HG03108 (cell line): Measurements from ENCODE around the gene HCRTR1.
A peak's percentile ranks its signal among the peaks of the same experiment; 100 is the strongest.

Experiments
- ATAC-seq: cut with Tn5 transposase; IDR thresholded peaks from one replicate; pipeline ENCODE4 v1.9.1; 2021; ENCODE audit warnings: moderate library complexity; ENCODE audit not compliant: unreplicated experiment

Gene HCRTR1

DNA sequence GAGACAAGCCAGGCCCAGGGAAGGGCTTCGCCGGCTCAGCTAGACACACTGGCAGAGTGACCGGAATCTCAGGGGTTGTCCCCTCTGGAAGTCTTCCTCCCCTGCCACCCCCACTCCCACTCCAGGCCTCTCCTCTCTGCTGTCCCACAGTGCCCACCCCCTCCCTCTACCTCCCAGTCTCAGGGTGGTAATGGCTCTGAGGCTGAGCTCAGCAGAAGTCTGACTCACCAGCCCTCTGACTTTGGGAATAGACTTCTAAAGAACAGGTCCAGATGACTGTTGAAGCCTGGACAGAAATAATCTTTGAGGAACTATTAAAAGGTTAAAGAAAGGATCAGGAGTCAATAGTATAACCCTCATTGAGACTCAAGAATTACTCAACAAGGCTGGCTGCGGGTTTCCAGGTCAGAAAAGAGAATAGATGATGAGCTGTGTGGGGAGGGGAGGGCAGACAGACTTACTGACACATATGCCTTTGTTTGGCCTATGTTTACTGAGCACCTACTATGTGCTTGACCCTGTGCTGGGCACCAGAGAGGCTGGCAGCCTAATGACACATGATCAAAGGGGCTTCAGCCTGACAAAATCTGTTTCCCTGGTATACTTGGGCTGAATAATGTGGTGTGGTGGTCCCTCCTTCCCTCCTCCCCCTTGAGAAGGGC lies 8.2 kb downstream of the HCRTR1 start:
- no peak for ATAC-seq

DNA sequence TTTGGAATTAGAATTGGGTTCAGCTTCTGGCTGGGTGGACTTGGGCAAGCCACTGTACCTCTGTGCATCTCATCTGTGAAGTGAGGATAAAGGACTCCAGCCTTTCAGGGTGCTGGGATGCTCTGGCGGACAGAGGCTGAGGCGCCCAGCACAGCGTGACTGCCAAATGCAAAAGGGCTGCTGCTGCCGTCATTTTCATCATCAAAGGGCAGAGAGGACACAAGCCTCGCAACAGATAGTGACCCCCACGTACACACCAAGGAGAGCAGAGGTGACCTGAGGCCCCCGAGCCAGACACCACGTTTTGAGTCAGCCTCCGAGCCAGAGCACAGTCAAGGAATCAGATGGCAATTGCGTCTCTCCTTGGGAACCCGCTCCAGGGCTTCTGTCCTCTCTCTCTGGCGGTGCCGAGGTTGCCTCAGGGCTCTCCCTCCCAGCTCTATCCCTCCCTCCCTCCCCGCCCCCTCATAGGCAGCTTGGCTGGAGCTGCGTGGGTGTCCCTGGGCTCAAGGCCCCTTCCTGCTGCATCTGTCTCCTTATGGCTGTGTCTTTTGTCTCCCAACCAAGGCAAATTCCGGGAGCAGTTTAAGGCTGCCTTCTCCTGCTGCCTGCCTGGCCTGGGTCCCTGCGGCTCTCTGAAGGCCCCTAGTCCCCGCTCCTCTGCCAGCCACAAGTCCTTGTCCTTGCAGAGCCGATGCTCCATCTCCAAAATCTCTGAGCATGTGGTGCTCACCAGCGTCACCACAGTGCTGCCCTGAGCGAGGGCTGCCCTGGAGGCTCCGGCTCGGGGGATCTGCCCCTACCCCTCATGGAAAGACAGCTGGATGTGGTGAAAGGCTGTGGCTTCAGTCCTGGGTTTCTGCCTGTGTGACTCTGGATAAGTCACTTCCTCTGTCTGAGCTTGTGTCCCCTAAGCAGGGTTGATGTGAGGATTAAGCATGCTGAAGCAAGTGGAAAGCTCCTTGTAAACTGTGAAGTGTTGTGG lies 9.0 kb downstream of the HCRTR1 start:
- no peak for ATAC-seq

DNA sequence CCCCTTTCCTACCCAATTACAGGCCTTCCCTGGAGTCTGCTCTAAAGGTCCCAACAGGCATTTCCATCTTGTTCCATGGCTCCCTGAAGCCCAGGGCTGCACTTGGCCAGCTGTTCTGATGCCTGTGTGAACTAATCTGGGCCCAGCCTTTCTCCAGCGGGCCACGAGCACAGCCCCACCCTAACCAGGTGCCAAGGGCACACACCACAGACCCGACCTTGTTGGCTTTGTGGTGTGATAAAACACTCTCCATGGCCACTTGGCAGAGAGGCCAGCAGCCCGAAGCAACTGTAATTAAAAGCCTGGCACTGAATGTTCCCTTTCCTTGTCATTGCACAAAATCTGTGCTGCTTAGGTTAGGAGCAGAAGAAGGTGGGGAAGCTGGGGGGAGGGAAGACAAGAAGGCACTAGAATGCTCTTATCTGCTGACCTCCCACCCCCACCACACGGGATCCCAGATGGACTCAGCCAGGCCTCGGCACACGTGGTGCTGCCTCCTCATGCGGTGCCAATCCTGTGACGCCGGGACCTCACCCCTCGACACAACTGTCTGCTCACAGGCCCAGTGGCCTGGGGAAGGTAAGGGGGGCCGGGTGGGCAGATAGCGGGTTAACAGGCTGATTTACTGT lies 9.9 kb downstream of the HCRTR1 start:
- no peak for ATAC-seq

DNA sequence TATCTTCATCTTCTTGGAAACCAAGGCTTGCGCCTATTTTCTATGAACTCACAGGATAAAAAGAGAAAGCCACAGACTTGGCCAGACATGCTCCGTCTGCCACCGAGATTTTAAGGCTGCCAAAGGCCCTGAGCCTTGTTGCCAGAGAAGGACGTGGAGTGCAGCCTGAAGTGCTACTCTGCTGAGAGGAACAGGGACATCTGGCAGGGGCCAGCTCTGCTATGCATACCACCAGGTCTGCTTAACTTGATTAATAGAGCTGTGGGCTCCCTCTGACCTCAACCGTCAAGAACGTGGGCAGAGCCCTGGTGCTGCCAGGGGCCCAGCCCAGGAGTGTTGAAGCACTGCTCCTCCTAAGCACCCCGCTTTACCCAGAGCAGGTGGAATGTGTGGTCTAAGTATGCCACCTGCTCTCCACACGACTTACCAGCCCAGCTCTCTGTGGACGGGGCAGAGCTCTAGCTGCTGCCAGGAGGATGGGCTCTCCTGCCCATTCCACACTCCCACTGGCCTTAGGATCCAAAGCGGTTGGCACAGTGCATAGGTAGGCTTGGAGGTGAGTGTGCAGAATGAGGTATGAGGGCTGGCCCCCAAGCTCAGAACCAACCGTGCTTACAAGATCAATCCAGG lies 10.6 kb downstream of the HCRTR1 start:
- no peak for ATAC-seq

DNA sequence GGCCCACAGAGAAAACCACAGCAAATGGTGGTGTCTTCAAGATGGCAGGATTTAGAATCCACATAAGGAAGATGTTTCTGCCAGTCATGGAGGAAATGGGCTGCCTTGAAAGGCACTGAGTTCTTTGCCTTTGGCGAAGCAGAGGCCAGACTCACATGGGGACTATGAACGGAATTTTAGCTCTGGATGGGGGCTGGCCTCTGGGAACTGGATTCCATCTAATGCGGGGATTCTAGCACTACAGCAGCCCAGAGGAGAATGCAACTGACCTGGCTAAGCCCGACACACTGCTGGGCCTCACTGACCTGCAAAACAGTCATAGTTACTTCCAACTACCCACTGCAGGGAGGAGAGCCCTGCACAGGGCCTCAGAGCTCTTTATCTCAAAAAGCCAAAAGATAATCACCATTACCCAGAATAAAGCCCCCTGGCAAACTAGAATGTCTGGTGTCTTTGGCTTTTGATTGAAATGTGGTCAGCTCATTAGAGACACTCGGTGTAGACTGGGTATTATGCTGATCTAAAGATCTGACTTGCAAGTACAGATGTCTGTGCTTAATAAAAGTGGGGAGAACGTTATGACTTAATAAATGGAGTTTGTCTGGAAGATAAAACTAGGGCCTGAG lies 11.6 kb downstream of the HCRTR1 start:
- ATAC-seq, result no peak

DNA sequence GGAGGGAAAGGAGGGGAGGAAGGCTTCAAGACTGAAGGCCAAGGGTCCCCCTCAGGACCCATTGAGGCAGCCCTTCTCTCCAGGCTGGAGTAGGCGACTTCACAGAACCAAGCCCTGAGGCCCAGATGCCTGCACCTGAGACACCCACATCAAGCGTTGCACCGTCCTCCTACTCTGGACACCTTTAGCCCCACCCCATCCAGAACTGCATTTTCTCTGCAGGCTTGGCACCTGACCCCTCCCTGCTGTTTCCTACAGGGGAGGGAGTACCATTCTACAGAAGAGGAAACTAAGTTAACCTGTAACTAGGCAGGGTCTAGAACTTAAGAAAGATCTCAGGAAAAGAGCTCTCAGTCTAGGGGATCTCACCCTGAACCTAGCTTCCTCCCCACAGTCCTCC lies 15.2 kb downstream of the HCRTR1 start:
- ATAC-seq, result no peak

DNA sequence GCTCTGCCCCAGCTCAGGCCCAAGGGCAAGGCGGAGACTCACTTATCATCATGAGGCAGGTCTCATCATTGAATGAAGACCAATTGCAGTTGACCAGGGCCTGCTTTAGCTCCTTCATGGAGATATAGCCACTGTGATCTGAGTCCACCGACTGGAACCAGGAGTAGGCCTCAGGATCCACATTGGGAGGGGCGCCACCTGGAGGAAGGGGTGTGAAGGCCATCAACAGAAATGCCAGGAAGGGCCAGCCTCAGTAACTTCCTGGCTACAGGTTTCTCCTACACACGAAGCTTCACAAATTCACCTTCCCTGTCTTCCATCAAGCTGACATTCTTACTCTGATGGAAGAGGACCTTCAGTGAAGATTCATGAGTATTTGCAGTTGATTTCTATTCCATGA lies 15.6 kb downstream of the HCRTR1 start:
- no peak for ATAC-seq

DNA sequence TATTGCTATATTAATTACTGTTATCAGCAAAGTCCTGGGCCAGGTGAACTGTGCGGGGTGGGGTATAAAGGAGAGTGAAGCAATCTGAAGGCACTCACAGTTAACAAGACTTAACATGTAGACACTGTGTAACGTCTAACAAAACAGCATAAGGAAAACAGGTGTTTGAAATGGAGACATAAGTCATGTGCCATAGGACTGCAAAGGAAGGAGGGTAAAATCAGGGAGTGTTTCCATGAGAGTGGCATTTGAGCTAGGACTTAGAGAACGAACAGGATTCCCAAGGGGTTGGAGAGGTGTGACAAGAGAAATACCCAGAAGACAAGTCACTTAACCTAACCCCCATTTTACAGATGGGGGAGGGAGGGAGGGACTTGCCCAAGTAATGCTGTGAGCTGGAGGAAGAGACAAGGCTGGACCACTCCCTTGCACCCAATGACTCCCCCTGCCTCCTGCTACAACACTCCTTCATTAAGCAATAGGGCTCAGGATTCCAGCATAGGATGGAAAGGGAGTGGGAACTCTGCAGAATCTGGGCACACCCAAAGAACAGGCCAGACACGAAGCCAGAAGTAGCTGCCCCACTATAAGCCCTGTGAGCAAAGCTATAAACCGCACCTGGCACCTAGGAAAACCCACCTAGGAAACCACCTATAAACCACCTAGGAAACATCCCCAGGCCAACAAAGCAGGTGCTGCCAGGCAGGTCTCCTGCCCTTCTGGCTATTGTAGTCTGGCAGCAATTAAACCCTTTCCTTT lies 20.6 kb downstream of the HCRTR1 start:
- no peak for ATAC-seq

DNA sequence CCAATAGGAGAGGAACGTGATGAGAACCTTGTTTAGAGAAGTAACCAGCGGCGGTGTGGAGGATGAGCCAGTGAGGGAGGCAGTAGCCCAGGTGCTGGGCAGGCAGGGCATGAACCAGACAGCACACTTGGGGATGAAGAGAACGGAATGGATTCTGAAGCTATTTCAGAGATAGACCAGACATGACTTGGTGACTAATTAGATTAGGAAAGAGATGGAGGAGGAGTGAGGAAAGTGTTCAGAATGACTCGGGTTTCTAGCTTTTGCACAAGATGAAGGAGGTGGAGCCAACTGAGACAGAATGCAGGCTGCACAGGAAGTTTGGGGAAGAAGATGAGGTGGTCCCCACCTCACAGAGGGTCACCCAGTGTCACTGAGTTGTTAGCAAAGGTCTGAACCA lies 22.1 kb downstream of the HCRTR1 start:
- no peak for ATAC-seq

DNA sequence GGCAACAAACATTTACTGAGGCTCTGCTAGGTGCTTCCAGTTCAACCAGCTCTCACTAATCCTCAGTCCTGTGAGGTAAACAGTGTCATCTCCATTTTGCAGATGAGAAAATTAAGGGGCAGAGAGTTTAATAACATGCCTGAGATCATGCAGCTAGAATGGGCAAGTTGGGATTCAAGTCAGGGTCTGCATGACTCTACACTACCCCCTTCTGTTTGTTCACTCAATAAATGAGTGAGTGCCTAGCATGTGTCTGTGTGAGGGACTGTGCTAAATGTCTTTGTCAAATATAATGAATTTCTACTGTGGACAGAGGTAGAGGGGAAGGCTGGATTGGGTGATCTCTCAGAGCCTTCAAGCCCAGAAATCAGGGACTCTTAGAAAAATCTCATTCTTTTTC lies 22.7 kb downstream of the HCRTR1 start:
- no peak for ATAC-seq

DNA sequence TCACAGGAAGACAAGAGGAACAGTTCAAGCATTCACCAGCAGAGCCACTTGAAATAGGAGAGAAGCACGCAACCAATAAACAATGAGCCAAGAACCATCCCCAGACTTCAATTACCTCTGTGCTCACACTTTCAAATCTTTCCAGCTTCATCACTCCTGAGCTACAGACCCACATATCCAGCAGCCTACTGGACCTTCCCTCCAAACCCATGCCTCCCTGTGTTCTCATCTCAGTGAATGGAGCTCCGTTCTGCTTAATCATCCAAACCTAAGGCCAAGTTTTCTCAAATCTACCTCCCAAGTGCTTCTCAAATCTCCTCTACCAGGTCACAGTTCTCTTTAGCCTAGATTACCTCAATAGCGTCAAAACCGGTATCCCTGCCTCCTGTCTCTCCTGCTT lies 23.5 kb downstream of the HCRTR1 start:
- no peak for ATAC-seq

DNA sequence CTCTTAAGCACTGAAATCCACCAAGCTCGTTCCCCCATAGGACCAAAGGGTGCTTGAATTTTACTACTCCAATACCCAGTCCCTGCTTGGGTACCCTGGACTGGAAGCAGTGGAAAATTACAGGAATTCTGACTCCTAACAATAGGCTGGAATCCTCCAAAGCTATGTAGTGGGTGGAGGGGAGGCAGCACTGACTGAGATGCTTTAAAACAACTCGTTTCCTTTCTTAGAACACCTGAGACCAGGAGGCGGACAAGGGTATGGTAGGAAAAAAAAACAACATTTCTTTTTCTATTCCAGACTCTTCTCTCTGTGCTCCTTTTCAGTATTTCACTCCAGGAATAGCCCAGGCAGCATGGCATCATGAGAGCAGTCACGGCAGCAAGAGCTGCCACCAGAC lies 24.9 kb downstream of the HCRTR1 start:
- no peak for ATAC-seq

DNA sequence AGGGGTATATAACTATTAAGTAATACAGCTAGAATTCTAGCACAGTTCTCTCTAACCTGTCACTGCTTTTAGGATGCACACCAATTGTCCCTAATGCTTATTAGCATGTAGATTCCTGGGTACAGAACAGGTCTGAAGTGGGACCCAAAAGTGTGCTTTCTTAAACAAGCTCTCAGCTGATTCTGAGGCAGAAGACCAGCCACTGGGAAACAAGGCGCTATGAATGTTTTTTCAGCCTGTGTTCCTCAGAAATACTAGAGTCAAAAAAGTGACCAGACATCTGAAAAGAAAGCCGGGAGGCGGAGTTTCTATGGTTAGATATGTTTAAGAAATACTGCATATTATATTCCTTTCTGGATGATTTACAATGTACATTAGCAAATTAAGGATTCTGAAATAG lies 25.4 kb downstream of the HCRTR1 start:
- no peak for ATAC-seq

DNA sequence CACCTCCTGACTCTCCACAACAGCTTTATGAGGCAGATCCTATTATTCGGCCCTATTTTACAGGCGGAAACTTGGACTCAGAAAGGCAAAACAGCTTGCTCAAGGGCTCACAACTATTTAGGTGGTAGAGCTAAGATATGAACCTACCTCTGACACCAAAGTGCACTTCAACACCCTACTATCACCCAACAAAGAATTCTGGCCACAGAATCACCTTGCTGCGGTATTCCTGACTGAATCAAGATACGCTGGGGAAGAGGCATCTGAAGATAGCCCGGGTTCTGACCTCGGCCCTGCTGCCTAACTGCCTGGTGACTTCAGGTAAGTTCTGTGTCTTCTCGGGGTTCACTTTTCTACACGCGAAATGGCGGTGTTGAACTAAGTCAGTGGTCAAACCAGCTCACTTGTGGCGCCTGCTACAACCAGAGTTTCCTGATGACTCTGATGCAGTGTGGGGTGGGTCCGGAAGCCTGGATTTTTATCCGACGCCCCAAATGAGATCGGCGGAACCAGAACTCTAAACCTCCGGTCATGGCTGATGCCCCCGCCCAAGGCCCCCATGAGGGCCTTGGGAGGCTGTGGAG lies 26.6 kb downstream of the HCRTR1 start:
- ATAC-seq, result no peak

DNA sequence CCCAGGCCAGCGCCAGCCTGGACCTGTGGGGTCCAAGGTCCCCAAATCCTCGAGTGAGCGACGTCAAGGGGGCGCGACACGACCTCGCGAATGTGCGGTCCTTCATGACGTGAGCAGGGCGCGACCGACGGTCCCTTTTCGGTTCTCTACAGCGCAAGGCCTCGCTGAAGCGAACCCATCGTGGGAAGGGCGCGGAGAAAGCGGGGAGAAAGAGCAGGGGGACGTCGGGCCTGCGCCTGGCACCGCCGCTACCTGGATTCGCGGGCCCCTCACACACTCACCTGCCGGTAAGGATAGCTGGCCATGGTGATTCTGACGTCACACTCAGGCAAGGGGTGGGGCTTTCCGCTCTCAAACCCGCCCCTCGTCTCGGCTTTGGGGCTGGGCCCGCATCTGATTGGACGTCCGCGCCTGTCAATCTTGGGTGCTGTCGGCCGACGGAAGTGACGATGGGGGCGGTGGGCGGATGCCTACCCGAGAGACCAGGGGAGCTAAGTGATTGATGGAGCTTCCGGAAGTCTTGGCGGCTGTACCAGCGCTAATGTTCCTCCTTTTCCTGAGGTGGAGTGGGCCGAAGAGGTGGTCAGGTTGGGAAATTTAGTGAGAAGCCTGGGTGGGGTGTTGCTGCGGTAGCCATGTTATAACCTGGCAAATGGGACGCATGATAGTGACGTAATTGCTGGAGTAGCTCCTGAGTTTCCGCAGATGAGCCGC lies 27.2 kb downstream of the HCRTR1 start, which contains the start of gene PEF1:
TSS of gene PEF1 (minus strand) at position 317 of the 714 bp plus-strand sequence. CDS start at position 305, 12 bp downstream.
- peak; percentile 87 for ATAC-seq

DNA sequence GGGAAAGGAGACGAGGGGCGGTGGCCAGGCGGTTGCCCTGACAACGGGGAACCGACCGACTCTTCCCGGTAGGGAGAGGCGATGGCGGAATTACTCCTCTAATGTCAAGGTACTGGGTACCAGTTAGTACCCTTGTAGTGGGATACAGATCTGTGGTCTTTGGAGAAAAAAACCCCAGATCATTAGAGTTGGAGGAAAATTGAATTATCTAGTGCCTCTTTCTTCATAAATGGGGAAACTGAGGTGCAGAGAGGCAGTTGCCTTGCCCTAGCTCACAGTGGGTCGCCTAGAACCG lies 27.7 kb downstream of the HCRTR1 start:
- no peak for ATAC-seq

DNA sequence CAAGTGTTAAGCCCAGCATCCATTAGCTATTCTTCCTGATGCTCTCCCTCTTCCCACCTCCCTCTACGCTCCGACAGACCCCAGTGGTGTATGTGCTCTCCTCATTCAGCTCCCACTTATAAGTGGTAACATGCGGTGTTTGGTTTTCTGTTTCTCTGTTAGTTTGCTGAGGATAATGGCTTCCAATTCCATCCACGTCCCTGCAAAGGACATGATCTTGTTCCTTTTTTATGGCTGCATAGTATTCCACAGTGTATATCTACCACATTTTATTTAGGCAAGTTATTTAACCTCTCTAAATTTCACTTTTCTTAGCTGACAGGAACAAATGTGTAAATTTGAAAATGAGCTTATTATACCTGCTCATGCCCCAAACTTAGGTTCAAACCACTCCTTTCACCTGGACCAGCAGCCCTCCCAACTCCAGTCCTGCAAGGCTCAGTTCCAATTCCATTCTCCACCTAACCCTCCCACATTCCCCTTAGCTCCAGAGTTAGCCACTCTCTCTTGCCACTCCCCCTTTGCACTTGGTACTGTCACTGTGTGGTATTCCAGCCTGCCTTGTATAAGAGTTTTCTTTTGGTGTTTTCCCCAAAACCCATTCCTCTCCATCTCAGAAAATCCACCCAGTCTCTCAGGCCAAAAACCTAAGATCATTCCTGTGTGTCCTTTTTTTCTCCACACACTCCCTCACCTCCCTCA lies 28.9 kb downstream of the HCRTR1 start:
- ATAC-seq, result no peak

DNA sequence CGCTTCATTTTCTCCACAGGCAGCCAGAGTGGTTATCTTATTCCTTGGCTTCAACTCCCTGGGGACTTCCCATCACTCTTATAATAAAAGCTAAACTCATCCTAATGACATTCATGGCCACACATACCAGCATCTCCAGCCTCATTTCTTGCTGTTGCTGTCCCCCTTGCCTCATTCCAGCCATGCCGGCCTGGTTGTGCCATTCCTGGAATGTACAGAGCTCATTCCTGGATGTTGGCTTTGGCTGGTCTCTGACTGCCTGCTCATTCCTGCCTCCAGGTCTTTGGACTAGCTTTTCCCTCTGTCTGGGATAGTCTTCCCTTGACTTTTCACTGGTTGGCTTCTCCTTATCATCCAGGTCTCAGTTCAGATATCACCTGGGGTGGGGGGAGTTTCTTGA lies 29.6 kb downstream of the HCRTR1 start:
- no peak for ATAC-seq

DNA sequence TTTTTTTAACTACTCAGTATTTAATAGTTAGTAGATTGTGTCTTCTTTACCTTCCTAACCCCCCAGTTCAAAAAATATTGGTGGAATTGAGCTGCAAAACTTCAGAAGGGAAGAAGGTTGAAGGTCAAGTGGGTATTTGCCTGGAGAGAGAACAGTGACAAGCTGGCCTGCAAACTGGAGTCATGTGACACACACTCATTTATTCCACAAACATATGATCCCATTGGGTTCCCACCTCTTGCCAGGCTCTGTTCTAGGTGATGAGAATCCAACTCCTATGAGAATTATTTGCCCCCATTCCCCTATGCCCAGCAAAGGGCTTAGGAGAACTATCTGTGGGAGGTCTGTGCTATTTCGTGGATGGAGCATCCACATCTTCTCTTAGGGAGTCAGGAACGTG lies 30.7 kb downstream of the HCRTR1 start:
- ATAC-seq, result no peak
